Astrocyte of the spinal cord (primary cell): ENCODE results near the gene CDK5R2.

Experiments
- DNase-seq: peaks from one replicate; pipeline ENCODE4 v3.0.0; 2011; ENCODE audit warnings: low read depth, low spot score
- H3K4me3 ChIP-seq: 2 replicates; pipeline ENCODE4 v1.5.1; 2011; ENCODE audit warnings: low read depth, mild to moderate bottlenecking, low read length, moderate library complexity
- CTCF ChIP-seq: IDR thresholded peaks from 2 replicates; pipeline ENCODE4 v1.5.1; 2012; ENCODE audit warnings: low read depth, mild to moderate bottlenecking, low read length, inconsistent platforms
- in situ Hi-C: cut with HindIII; loops from 2 replicates; pipeline ENCODE4 v1.10.0; 2017; ENCODE audit warnings: low sequenced_read_pairs

Gene CDK5R2

GRCh38 chr2:218981881-218982585, 22.6 kb downstream of the CDK5R2 start:
- in situ Hi-C loops = no loop called here
- DNase-seq = no peak
- no peak overlapping the region for H3K4me3 ChIP-seq
- TF ChIP-seq CTCF = no peak

DNA sequence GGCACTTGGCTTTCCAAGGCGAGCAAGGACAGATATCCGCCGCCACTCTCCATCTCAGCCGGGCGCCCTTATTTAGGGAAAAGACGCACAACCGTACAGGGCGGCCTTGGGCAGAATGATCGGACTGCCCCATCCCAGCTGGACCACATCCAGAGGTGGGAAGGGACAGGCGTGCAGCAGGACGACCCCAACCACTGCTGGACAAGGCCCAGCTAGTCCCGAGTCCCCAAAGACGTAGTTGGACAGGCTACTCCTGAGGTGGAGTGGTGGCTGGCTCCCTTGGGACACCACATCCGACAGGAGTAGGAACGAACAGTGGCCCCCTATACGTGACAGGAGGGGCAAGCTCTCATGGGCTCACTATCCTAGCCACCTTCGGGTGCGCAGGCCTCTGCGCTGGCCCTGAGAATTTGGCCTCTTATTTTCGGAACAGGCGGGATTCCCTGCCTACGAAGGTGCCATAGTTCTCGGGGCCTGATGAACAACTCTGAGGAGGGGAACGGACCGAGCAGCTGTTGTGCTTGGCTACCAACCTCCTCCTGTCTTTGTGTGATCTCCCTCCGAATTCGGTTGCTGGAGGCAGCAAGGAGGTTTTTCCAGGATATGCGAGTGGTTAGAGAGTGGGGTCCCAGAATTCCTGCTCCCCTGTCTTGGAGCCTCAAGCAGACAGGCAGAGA, 23.3 kb downstream of the CDK5R2 start:
- no peak overlapping the region for H3K4me3 ChIP-seq
- no peak for TF ChIP-seq CTCF
- no peak for DNase-seq
- in situ Hi-C loops = no loop called here

DNA sequence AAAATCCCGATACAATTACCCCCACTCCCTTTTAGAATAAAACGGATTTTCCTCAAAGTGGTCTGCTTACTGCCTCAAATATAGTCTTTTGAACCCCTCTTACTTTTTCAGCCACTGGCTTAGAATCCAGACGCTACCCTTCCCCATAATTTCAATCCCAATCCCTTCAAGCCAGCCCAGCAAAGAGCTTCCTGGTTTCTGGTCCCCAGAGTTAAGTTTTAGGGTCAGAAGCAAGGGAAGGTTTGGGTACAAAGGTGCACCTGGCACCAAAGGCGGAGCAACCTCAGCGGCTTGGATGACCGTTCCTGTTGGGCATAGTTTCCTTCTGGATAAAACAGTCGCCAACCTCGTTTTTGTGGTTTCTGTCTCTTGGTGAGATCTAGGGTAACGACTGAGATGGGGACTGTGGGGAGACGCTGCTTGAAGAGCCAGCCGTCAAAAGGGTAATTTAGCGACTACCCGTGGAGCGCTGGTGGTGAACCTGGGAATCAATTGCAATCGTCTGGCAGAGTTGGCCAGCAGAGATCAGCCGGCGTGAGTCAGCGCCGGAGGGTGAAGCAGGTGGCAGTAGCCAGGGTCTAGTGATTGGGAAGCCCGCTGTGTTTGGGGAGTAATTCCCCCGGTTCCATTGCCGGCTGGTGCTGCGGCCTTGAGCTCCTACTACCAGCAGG, 23.9 kb downstream of the CDK5R2 start:
- TF ChIP-seq CTCF = no peak
- H3K4me3 ChIP-seq = no peak overlapping the region
- DNase-seq = no peak
- in situ Hi-C loops = no loop called here

- H3K4me3 ChIP-seq = no peak overlapping the region
- in situ Hi-C loops = no loop called here
- DNase-seq = no peak
Observed at GRCh38 chr2:218983934-218984238, 24.4 kb downstream of the CDK5R2 start.

DNA sequence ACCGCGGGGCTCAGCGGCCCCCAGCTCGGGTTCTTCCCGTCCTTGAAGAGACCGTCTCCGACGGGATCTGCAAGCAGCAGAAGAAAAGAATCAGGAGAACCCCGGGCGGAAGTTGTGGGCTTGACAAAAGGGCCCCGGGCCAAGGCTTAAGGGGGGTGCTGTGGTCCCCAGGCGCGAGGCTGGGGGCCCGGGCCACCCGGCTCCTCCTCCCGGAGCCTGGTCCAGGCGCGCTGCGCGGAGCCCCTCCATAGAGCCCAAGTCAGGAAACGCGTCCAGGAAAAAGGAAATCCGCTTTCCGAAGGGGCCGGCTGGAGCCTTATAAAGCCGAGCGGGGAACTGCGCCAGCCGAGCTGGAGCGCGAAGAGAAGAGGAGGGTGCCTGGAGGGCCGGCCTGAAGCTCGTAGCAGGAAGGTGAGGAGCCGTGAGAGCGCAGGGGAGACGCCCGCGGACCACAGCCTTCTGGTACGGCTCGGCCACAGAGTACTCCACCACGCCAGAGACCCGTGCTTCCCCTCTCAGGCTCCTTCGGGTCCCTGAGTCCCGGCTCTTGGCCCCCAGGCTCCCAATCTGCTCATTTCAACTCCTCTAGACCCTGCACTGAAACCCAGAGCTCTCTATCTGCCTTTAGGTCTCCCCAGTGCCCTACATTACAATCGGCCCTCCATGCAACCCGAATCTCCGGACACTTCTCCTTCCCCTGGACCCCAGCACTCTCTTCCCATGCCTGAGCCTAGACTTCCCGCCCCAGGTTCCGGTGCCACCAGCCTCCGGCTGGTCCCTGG, 25.0 kb downstream of the CDK5R2 start:
- in situ Hi-C loops = no loop called here
- no peak for DNase-seq
- H3K4me3 ChIP-seq = no peak overlapping the region

More at GRCh38 chr2:218983934-218984238, 24.4 kb downstream of the CDK5R2 start:
- no peak for TF ChIP-seq CTCF

More for the DNA sequence above, 25.0 kb downstream of the CDK5R2 start:
- TF ChIP-seq CTCF = no peak
